ENCODE data around the gene AMY1B.
"Not testable (repeated sequence)": the region's sequence is repeated elsewhere in the genome, so short reads cannot be mapped to it uniquely, and the experiment has no call there.

Gene AMY1B

GRCh38 chr1:103696110-103696509 is at the start of gene AMY1B:
Gene AMY1B (minus strand): TSS chr1:103696210. CDS start chr1:103695639, 571 bp downstream.
- not testable (repeated sequence) for DNase-seq (ENCODE audit: low read depth)

GRCh38 chr1:103745040-103745439 is 49.0 kb upstream of the AMY1B start:
- not testable (repeated sequence) for DNase-seq (ENCODE audit: low read depth)

DNA sequence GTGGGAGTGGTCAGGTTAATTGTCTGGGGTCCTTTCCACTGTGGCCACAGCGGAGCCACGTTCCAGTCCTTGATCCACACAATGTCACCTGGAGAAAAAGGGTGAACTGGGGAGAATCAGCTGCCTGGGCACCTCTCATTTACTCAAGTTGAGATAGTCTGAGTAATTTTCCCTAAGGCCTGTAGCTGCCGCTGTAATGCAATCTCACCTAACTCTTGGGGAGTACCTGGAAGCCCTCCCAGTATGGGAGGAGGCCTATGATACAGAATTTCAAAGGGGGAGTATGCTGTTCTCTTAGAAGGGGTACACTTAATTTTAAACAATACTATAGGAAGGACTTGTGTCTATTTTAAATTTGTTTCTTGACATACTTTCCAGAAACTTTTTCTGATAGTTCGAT is 48.4 kb upstream of the AMY1B start:
- DNase-seq (ENCODE audit: low read depth): not testable (repeated sequence)

- DNase-seq (ENCODE audit: low read depth): not testable (repeated sequence)
These were observed 42.0 kb upstream of the AMY1B start for GRCh38 chr1:103738031-103738430.

DNA sequence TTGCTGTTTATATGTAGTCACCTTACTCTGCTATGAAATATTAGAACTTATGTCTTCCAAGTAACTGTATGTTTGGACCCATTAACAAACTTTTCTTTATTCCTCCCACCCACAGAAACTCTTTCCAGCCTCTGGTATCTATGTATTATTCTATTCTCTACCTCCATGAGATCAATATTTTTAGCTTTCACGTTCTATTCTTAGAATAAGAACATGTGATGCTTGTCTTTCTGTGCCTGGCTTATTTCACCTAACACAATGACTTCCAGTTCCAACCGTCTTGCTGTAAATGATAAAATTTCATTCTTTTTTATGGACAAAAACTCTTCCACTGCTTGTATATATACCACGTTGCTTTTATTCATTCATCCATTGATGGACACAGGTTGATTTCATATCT is 39.3 kb upstream of the AMY1B start:
- not testable (repeated sequence) for DNase-seq (ENCODE audit: low read depth)

DNA sequence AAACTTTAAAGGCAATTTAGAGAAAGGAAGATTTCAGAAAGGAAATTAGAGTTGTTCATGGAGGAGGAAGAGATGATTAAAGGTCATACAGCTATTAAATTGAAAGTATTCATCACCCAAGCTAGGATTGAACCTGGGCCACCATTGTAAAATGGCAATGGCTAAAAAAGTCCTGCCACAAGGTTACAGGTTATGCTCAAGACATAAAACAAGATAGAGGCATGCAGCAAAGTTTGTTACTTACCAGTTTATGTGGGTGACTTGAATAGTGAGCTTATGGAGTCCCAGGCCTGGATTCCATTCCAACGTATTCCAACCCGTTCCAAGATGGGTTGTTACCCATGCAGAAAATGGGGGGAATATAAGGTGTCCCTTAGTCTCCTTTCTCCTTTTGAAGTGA is 25.5 kb upstream of the AMY1B start:
- not testable (repeated sequence) for DNase-seq (ENCODE audit: low read depth)

- DNase-seq (ENCODE audit: low read depth): not testable (repeated sequence)
These were observed 21.4 kb upstream of the AMY1B start for GRCh38 chr1:103717404-103717803.

GRCh38 chr1:103710381-103710780 is 14.4 kb upstream of the AMY1B start:
- not testable (repeated sequence) for DNase-seq (ENCODE audit: low read depth)

DNA sequence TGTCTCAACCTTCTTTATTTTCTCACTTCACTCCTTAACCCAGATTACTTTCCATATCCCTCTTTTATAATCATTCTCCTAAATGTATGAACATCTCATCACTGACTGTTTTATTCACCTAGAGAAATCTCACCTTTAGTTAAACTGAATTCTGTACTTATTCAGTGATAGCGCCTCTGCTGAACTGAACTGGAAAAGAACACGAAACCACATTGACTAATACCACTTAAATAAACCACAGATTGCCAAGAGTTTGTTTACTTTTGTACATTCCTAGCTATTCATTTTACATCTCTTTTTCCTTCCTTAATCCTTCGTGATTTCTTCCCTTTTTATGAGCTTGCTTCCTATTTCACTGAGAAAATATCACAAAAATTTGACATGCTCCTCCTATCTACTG is 11.7 kb upstream of the AMY1B start:
- not testable (repeated sequence) for DNase-seq (ENCODE audit: low read depth)

DNA sequence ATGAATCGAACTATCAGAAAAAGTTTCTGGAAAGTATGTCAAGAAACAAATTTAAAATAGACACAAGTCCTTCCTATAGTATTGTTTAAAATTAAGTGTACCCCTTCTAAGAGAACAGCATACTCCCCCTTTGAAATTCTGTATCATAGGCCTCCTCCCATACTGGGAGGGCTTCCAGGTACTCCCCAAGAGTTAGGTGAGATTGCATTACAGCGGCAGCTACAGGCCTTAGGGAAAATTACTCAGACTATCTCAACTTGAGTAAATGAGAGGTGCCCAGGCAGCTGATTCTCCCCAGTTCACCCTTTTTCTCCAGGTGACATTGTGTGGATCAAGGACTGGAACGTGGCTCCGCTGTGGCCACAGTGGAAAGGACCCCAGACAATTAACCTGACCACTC is 5.2 kb upstream of the AMY1B start:
- DNase-seq (ENCODE audit: low read depth): not testable (repeated sequence)

DNA sequence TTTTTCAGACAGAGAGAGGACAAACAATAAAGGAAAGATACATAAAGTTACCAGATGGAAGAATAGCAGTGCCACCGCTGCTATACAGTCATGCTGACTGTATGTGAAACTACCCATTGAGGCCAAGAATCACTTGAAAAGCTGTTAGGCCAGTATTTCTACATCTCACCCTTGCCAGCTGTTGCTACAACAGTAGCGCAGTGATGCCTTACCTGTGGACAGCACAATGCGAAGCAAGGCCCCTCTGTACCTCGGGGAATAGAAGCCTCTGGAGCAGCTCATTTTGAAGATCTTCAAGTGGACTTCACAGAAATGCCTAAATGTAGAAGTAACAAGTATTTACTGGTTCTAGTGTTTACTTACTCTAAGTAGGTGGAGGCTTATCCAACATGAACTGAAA is 4.7 kb upstream of the AMY1B start:
- not testable (repeated sequence) for DNase-seq (ENCODE audit: low read depth)

DNA sequence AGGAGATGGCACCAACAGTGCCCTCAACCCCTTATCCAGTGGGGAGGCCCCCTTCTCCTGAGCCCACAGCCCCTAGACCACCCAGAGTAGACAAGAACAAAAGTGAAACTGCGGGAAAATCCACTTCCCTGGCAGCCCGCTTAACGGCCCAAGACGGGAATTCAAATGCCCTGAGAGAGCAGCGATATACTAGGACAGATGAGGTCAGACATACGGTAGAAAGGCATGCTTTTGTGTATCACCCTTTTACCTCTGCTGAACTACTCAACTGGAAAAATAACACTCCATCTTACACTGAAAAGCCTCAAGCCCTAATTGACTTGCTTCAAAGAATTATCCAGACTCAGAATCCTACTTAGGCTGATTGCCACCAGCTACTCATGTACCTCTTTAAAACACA is 1.4 kb upstream of the AMY1B start:
- DNase-seq (ENCODE audit: low read depth): not testable (repeated sequence)

GRCh38 chr1:103676335-103676734 is 19.7 kb downstream of the AMY1B start:
- not testable (repeated sequence) for DNase-seq (ENCODE audit: low read depth)

DNA sequence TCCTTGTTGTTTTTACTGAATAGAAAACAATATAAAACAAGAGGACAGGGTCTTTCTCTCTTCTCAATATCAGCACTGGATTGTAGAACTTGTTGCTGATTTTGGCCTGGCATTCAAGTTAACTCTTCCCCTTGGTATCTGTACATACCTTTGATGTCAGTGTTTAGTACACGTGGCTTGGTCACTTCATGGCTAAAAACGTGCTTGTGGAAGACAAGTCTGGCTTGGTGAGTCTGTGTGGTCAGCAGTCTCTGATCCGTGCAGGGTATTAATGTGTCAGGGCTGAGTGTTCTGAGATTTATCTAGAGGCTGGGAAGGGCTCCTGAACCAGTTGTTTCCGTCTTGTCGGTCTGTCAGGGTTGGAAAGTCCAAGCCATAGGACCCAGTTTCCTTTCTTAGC is 40.5 kb downstream of the AMY1B start, which contains the start of gene AMY1A:
Gene AMY1A (plus strand): TSS at position 301 of the 400 bp plus-strand sequence. CDS start 571 bp downstream, outside the sequence.
- DNase-seq (ENCODE audit: low read depth): not testable (repeated sequence)

DNA sequence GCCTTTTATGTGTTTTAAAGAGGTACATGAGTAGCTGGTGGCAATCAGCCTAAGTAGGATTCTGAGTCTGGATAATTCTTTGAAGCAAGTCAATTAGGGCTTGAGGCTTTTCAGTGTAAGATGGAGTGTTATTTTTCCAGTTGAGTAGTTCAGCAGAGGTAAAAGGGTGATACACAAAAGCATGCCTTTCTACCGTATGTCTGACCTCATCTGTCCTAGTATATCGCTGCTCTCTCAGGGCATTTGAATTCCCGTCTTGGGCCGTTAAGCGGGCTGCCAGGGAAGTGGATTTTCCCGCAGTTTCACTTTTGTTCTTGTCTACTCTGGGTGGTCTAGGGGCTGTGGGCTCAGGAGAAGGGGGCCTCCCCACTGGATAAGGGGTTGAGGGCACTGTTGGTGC is 41.9 kb downstream of the AMY1B start:
- DNase-seq (ENCODE audit: low read depth): not testable (repeated sequence)

DNA sequence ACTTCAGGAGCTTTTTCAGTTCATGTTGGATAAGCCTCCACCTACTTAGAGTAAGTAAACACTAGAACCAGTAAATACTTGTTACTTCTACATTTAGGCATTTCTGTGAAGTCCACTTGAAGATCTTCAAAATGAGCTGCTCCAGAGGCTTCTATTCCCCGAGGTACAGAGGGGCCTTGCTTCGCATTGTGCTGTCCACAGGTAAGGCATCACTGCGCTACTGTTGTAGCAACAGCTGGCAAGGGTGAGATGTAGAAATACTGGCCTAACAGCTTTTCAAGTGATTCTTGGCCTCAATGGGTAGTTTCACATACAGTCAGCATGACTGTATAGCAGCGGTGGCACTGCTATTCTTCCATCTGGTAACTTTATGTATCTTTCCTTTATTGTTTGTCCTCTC is 45.1 kb downstream of the AMY1B start:
- not testable (repeated sequence) for DNase-seq (ENCODE audit: low read depth)

DNA sequence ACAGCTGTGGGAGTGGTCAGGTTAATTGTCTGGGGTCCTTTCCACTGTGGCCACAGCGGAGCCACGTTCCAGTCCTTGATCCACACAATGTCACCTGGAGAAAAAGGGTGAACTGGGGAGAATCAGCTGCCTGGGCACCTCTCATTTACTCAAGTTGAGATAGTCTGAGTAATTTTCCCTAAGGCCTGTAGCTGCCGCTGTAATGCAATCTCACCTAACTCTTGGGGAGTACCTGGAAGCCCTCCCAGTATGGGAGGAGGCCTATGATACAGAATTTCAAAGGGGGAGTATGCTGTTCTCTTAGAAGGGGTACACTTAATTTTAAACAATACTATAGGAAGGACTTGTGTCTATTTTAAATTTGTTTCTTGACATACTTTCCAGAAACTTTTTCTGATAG is 45.7 kb downstream of the AMY1B start:
- DNase-seq (ENCODE audit: low read depth): not testable (repeated sequence)

GRCh38 chr1:103643908-103644307 is 52.1 kb downstream of the AMY1B start:
- DNase-seq (ENCODE audit: low read depth): not testable (repeated sequence)

DNA sequence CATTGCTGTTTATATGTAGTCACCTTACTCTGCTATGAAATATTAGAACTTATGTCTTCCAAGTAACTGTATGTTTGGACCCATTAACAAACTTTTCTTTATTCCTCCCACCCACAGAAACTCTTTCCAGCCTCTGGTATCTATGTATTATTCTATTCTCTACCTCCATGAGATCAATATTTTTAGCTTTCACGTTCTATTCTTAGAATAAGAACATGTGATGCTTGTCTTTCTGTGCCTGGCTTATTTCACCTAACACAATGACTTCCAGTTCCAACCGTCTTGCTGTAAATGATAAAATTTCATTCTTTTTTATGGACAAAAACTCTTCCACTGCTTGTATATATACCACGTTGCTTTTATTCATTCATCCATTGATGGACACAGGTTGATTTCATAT is 54.8 kb downstream of the AMY1B start:
- DNase-seq (ENCODE audit: low read depth): not testable (repeated sequence)
